HEK293 (cell line): ENCODE data around the gene CNN2.
A peak's percentile ranks its signal among the peaks of the same experiment; 100 is the strongest.

Experiments
- CTCF ChIA-PET: fragments of 350-600 bp; formaldehyde crosslinking; extraction: SDS; loops from one replicate; lab custom pipeline; 2021; ENCODE audit warnings: antibody characterized with exemption; lab: Yijun Ruan, JAX
- POLR2A ChIA-PET: fragments of 300-600 bp; formaldehyde crosslinking; extraction: SDS; loops from one replicate; lab custom pipeline; 2020; ENCODE audit warnings: antibody characterized with exemption, inconsistent platforms; lab: Yijun Ruan, JAX
- H3K27ac ChIP-seq: fragments of 200-500 bp; sonication (Bioruptor generic); 2 replicates; pipeline ENCODE4 v1.5.1; 2014; ENCODE audit warnings: low read depth, low read length, control low read depth, inconsistent platforms; ENCODE audit errors: extremely low read depth
- H3K36me3 ChIP-seq, 2 experiments: fragments of 200-500 bp in 1 of 2; sonication (Bioruptor generic) in 1 of 2; 1 replicate in 1 of 2; 2 replicates in 1 of 2; pipeline ENCODE4 v1.5.1; 2014 to 2017; ENCODE audit warnings: inconsistent platforms in 2 of 2, low read length in 2 of 2; ENCODE audit not compliant: control insufficient read depth in 2 of 2, insufficient read depth in 1 of 2
- H3K4me1 ChIP-seq: fragments of 200-500 bp; sonication (Bioruptor generic); 2 replicates; pipeline ENCODE4 v1.5.1; 2014; ENCODE audit warnings: mild to moderate bottlenecking, low read length, inconsistent platforms; ENCODE audit not compliant: control insufficient read depth, insufficient read depth
- H3K4me3 ChIP-seq: 2 replicates; pipeline ENCODE4 v1.5.1; 2011; ENCODE audit warnings: low read depth, mild to moderate bottlenecking, control low read depth, low read length, moderate library complexity
- H3K9me3 ChIP-seq: fragments of 200-500 bp; sonication (Bioruptor generic); 2 replicates; pipeline ENCODE4 v1.5.1; 2014; ENCODE audit warnings: low read depth, low read length, inconsistent platforms; ENCODE audit not compliant: control insufficient read depth, insufficient read depth
- BCL11A ChIP-seq: fragments of 450-650 bp; formaldehyde crosslinking; IDR thresholded peaks from 2 replicates; pipeline ENCODE4 v1.5.1; 2016; ENCODE audit warnings: low read depth, missing biosample characterization, missing genetic modification characterization
- BCL11B ChIP-seq: fragments of 450-650 bp; formaldehyde crosslinking; IDR thresholded peaks from 2 replicates; pipeline ENCODE4 v1.5.1; 2016; ENCODE audit warnings: low read depth, missing biosample characterization, missing genetic modification characterization
- EGR2 ChIP-seq: fragments of 450-650 bp; formaldehyde crosslinking; IDR thresholded peaks from 2 replicates; pipeline ENCODE4 v1.5.1; 2016; ENCODE audit warnings: low read depth, missing biosample characterization, missing genetic modification characterization
- KLF1 ChIP-seq: fragments of 450-650 bp; formaldehyde crosslinking; IDR thresholded peaks from 2 replicates; pipeline ENCODE4 v1.5.1; 2016; ENCODE audit warnings: missing biosample characterization, missing genetic modification characterization
- KLF8 ChIP-seq: fragments of 450-650 bp; formaldehyde crosslinking; IDR thresholded peaks from 2 replicates; pipeline ENCODE4 v1.5.1; 2016; ENCODE audit warnings: missing biosample characterization, missing genetic modification characterization
- OSR2 ChIP-seq: fragments of 450-650 bp; formaldehyde crosslinking; IDR thresholded peaks from 2 replicates; pipeline ENCODE4 v1.5.1; 2016; ENCODE audit warnings: missing biosample characterization, missing genetic modification characterization
- SCRT2 ChIP-seq: fragments of 450-650 bp; formaldehyde crosslinking; IDR thresholded peaks from 2 replicates; pipeline ENCODE4 v1.5.1; 2016; ENCODE audit warnings: missing biosample characterization, missing genetic modification characterization
- SP7 ChIP-seq: fragments of 450-650 bp; formaldehyde crosslinking; IDR thresholded peaks from 2 replicates; pipeline ENCODE4 v1.5.1; 2016; ENCODE audit warnings: missing biosample characterization, missing genetic modification characterization
- YY1 ChIP-seq: fragments of 450-650 bp; formaldehyde crosslinking; IDR thresholded peaks from 2 replicates; pipeline ENCODE4 v1.5.1; 2018; ENCODE audit warnings: missing biosample characterization, missing genetic modification characterization
- ZBTB48 ChIP-seq: fragments of 450-650 bp; formaldehyde crosslinking; IDR thresholded peaks from 2 replicates; pipeline ENCODE4 v1.5.1; 2016; ENCODE audit warnings: missing biosample characterization, missing genetic modification characterization
- ZNF16 ChIP-seq: fragments of 450-650 bp; formaldehyde crosslinking; IDR thresholded peaks from 2 replicates; pipeline ENCODE4 v1.5.1; 2016; ENCODE audit warnings: low read depth, missing biosample characterization, missing genetic modification characterization
- ZNF174 ChIP-seq: fragments of 450-650 bp; formaldehyde crosslinking; IDR thresholded peaks from 2 replicates; pipeline ENCODE4 v1.5.0; 2017; ENCODE audit warnings: missing biosample characterization, mild to moderate bottlenecking, missing genetic modification characterization
- ZNF2 ChIP-seq: fragments of 450-650 bp; formaldehyde crosslinking; IDR thresholded peaks from 2 replicates; pipeline ENCODE4 v1.5.1; 2016; ENCODE audit warnings: missing biosample characterization, missing genetic modification characterization
- ZNF37A ChIP-seq: fragments of 450-650 bp; IDR thresholded peaks from 2 replicates; pipeline ENCODE4 v1.5.1; 2018; ENCODE audit warnings: missing biosample characterization, missing genetic modification characterization
- ZNF48 ChIP-seq: fragments of 450-650 bp; formaldehyde crosslinking; IDR thresholded peaks from 2 replicates; pipeline ENCODE4 v1.5.1; 2016; ENCODE audit warnings: missing biosample characterization, missing genetic modification characterization
- ZNF549 ChIP-seq: fragments of 450-650 bp; IDR thresholded peaks from 2 replicates; pipeline ENCODE4 v1.5.1; 2018; ENCODE audit warnings: missing biosample characterization, missing genetic modification characterization, mild to moderate bottlenecking, inconsistent platforms, moderate library complexity
- ZNF561 ChIP-seq: fragments of 450-650 bp; IDR thresholded peaks from 2 replicates; pipeline ENCODE4 v1.5.1; 2018; ENCODE audit warnings: missing biosample characterization, missing genetic modification characterization, borderline replicate concordance
- ZNF571 ChIP-seq: fragments of 450-650 bp; formaldehyde crosslinking; IDR thresholded peaks from 2 replicates; pipeline ENCODE4 v1.5.0; 2017; ENCODE audit warnings: missing biosample characterization, missing genetic modification characterization
- ZNF660 ChIP-seq: fragments of 450-650 bp; IDR thresholded peaks from 2 replicates; pipeline ENCODE4 v1.5.1; 2018; ENCODE audit warnings: missing biosample characterization, mild to moderate bottlenecking, missing genetic modification characterization
- ZNF664 ChIP-seq: fragments of 450-650 bp; formaldehyde crosslinking; IDR thresholded peaks from 2 replicates; pipeline ENCODE4 v1.5.1; 2016; ENCODE audit warnings: missing biosample characterization, missing genetic modification characterization
- ZNF791 ChIP-seq: fragments of 450-650 bp; formaldehyde crosslinking; IDR thresholded peaks from 2 replicates; pipeline ENCODE4 v1.5.1; 2016; ENCODE audit warnings: missing biosample characterization, missing genetic modification characterization
- TF ChIP-seq, protein P1 (sequence below): fragments of 450-650 bp; formaldehyde crosslinking; IDR thresholded peaks from 2 replicates; pipeline ENCODE4 v1.5.1; 2017; ENCODE audit warnings: missing biosample characterization, missing genetic modification characterization
- TF ChIP-seq, protein P2 (sequence below): fragments of 450-650 bp; formaldehyde crosslinking; IDR thresholded peaks from 2 replicates; pipeline ENCODE4 v1.5.1; 2016; ENCODE audit warnings: missing biosample characterization, missing genetic modification characterization
- TF ChIP-seq, protein P3 (sequence below): fragments of 450-650 bp; formaldehyde crosslinking; IDR thresholded peaks from 2 replicates; pipeline ENCODE4 v1.5.1; 2016; ENCODE audit warnings: missing biosample characterization, missing genetic modification characterization
- TF ChIP-seq, protein P4 (sequence below): fragments of 450-650 bp; formaldehyde crosslinking; IDR thresholded peaks from 2 replicates; pipeline ENCODE4 v1.5.1; 2017; ENCODE audit warnings: missing biosample characterization, missing genetic modification characterization
- TF ChIP-seq, protein P5 (sequence below): IDR thresholded peaks from 2 replicates; pipeline ENCODE4 v1.6.1; 2011; ENCODE audit warnings: mild to moderate bottlenecking, low read depth, low read length, borderline replicate concordance
- TF ChIP-seq, protein P6 (sequence below): sonication (generic); formaldehyde crosslinking; IDR thresholded peaks from 2 replicates; pipeline ENCODE4 v1.8.1; 2022; ENCODE audit warnings: mild to moderate bottlenecking, moderate library complexity, missing genetic modification reagents

Gene CNN2

DNA sequence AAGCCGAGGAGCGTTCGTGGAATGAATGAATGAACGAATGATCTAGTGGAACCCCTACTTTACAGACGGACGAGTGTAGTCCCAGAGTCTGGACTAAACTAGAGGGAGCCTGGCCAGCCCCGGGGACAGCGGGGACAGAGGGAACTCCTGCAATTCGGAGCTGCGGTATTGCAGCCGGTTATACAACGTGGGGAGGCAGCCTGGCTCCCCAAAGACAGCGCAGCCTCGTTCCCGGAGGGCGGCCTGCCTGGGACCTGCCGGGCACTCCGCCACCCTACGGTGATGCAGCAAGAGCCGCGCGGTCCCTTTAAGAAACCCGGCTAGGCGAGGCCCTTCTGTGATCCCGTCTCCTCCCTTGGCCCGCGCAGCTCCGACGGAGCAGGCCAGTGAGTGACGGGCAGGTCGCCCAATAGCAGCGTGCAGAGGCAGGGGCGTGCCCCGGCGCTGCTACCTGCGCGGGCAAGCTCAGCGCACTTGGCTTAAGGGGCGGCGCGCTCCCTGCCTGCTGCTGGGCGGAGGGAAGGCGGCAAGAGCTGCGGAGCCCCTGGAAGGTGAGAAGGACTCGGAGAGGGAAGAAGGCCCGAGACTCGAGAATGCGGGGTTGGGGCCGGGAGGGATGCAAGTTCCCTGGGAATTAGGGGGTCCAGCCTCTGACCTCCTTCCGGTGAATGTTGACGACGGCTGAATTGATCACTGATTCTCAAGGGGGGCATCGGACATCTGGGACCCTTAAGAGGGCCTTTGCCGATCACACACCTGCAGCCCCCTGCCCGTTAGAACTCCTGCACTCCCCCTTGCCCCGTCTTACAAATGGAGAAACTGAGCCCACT lies 13.5 kb downstream of the CNN2 start, which contains the start of gene ABCA7 (continued):
- TF ChIP-seq KLF8 (tag by site-specific recombination) (peak; percentile 98), OSR2 (peak; percentile 85), EGR2 (0 out of 2 replicates have a peak, but pooled peaks have one; percentile 9), ZNF660 (tag by site-specific recombination) (no peak), SCRT2 (no peak), ZNF48 (tag by site-specific recombination) (no peak), ZBTB48 (peak; percentile 92), BCL11B (tag by site-specific recombination) (peak; percentile 59; the same call in 1 of the 2 replicates), SP7 (peak; percentile 41; the same call in 1 of the 2 replicates), ZNF16 (tag by site-specific recombination) (no peak), YY1 (tag by site-specific recombination) (no peak), KLF1 (tag by site-specific recombination) (peak; percentile 97), ZNF561 (tag by site-specific recombination) (0 out of 2 replicates have a peak, but pooled peaks have one; percentile 48), ZNF664 (tag by site-specific recombination) (no peak), ZNF549 (tag by site-specific recombination) (no peak), ZNF37A (tag by site-specific recombination) (no peak)
- TF ChIP-seq, protein P1, sequence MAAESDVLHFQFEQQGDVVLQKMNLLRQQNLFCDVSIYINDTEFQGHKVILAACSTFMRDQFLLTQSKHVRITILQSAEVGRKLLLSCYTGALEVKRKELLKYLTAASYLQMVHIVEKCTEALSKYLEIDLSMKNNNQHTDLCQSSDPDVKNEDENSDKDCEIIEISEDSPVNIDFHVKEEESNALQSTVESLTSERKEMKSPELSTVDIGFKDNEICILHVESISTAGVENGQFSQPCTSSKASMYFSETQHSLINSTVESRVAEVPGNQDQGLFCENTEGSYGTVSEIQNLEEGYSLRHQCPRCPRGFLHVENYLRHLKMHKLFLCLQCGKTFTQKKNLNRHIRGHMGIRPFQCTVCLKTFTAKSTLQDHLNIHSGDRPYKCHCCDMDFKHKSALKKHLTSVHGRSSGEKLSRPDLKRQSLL (tag by site-specific recombination): 0 out of 2 replicates have a peak, but pooled peaks have one; percentile 35
- TF ChIP-seq, protein P2, sequence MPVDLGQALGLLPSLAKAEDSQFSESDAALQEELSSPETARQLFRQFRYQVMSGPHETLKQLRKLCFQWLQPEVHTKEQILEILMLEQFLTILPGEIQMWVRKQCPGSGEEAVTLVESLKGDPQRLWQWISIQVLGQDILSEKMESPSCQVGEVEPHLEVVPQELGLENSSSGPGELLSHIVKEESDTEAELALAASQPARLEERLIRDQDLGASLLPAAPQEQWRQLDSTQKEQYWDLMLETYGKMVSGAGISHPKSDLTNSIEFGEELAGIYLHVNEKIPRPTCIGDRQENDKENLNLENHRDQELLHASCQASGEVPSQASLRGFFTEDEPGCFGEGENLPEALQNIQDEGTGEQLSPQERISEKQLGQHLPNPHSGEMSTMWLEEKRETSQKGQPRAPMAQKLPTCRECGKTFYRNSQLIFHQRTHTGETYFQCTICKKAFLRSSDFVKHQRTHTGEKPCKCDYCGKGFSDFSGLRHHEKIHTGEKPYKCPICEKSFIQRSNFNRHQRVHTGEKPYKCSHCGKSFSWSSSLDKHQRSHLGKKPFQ: 0 out of 2 replicates have a peak, but pooled peaks have one; percentile 11

DNA sequence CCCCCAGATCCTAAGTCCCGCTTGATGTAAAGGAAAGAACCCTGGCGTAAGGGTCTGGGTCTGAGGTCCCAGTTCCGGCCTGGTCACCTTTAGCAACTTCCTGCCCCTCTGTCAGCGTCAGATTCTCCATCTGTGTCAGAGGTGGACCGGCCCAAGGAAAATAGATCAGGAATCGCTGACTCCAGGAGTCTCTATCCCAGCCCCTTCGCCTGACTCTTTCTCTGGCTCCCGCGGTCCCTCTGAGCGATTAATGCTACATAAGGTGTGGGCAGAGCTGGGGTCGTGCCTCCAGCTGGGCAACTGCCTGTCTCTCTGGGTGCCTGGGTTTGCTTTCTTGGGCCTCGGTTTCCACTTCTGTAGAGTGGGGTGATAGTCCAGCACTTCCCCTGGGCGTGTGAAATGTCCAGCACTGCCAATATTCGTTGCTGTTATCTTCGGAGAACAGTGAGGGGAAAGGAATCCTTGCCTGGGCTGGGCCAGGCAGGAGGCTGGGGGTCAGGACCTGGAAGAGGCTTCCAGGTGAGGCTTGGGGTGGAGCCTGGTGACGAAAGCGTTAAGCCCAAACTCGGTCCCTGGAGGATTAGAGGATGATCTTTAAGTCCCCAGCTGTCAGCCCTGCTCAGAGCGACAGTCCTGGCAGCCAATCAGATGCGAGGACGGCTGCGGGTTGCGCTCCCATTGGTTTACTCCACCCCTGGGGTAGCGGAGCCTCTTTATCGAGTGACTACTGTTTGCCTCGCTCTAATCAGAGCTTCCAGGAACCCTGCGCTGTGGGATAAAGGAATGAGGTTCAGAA lies 14.3 kb downstream of the CNN2 start:
- ChIA-PET POLR2A (interaction anchor here (0.7 to 5.8 kb wide), 8 partner anchors 13 to 229 kb away, joined by 3 to 60 read pairs (median 4); partner anchors contain the start of genes CIRBP, CNN2 and GPX4), CTCF (interaction anchor here (0.6 to 1.4 kb wide), 3 partner anchors 13 to 25 kb away, joined by 3 to 6 read pairs (median 4); no protein-coding TSS in a partner anchor)
- Histone ChIP-seq H3K9me3 (no peaks in the 10 kb centered on the region), H3K4me1 (no peaks in the 10 kb centered on the region; the same call in 1 of the 2 replicates), H3K36me3 (peaks cover 0 to 21% of the 10 kb centered on the region in 2 experiments; a peak in 2 of 3 replicates), H3K27ac (peak overlapping the region; percentile 21; the same call in 1 of the 2 replicates), H3K4me3 (peak overlapping the region; percentile 54)
- TF ChIP-seq ZNF2: 0 out of 2 replicates have a peak, but pooled peaks have one; percentile 31
- peak; percentile 74 for TF ChIP-seq SP7
- TF ChIP-seq, protein P3, sequence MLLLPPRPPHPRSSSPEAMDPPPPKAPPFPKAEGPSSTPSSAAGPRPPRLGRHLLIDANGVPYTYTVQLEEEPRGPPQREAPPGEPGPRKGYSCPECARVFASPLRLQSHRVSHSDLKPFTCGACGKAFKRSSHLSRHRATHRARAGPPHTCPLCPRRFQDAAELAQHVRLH (tag by site-specific recombination): peak; percentile 73
- TF ChIP-seq ZNF571: no peak
- TF ChIP-seq BCL11A: 0 out of 2 replicates have a peak, but pooled peaks have one; percentile 51
- TF ChIP-seq OSR2: peak; percentile 96
- TF ChIP-seq, protein P4, sequence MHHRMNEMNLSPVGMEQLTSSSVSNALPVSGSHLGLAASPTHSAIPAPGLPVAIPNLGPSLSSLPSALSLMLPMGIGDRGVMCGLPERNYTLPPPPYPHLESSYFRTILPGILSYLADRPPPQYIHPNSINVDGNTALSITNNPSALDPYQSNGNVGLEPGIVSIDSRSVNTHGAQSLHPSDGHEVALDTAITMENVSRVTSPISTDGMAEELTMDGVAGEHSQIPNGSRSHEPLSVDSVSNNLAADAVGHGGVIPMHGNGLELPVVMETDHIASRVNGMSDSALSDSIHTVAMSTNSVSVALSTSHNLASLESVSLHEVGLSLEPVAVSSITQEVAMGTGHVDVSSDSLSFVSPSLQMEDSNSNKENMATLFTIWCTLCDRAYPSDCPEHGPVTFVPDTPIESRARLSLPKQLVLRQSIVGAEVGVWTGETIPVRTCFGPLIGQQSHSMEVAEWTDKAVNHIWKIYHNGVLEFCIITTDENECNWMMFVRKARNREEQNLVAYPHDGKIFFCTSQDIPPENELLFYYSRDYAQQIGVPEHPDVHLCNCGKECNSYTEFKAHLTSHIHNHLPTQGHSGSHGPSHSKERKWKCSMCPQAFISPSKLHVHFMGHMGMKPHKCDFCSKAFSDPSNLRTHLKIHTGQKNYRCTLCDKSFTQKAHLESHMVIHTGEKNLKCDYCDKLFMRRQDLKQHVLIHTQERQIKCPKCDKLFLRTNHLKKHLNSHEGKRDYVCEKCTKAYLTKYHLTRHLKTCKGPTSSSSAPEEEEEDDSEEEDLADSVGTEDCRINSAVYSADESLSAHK (tag by site-specific recombination): peak; percentile 65
- no peak for TF ChIP-seq ZNF174 (tag by site-specific recombination)
- TF ChIP-seq ZNF791 (tag by site-specific recombination): no peak
- TF ChIP-seq, protein P5, sequence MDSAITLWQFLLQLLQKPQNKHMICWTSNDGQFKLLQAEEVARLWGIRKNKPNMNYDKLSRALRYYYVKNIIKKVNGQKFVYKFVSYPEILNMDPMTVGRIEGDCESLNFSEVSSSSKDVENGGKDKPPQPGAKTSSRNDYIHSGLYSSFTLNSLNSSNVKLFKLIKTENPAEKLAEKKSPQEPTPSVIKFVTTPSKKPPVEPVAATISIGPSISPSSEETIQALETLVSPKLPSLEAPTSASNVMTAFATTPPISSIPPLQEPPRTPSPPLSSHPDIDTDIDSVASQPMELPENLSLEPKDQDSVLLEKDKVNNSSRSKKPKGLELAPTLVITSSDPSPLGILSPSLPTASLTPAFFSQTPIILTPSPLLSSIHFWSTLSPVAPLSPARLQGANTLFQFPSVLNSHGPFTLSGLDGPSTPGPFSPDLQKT: no peak
- TF ChIP-seq, protein P6, sequence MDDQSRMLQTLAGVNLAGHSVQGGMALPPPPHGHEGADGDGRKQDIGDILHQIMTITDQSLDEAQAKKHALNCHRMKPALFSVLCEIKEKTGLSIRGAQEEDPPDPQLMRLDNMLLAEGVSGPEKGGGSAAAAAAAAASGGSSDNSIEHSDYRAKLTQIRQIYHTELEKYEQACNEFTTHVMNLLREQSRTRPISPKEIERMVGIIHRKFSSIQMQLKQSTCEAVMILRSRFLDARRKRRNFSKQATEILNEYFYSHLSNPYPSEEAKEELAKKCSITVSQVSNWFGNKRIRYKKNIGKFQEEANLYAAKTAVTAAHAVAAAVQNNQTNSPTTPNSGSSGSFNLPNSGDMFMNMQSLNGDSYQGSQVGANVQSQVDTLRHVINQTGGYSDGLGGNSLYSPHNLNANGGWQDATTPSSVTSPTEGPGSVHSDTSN (CRISPR knock-in tag): peak; percentile 93; the same call in 1 of the 2 replicates
